GM03348 (cell line): ENCODE measurements around the gene SLC41A3.
A peak's percentile ranks its signal among the peaks of the same experiment; 100 is the strongest.
"Not testable (repeated sequence)": the region's sequence is repeated elsewhere in the genome, so short reads cannot be mapped to it uniquely, and the experiment has no call there.

Source experiments
- DNase-seq: peaks from one replicate; pipeline ENCODE4 v3.0.0; 2012; ENCODE audit warnings: low spot score

The SLC41A3 gene

GRCh38 chr3:126002189-126002588 is 81.7 kb downstream of the SLC41A3 start:
- no peak for DNase-seq

DNA sequence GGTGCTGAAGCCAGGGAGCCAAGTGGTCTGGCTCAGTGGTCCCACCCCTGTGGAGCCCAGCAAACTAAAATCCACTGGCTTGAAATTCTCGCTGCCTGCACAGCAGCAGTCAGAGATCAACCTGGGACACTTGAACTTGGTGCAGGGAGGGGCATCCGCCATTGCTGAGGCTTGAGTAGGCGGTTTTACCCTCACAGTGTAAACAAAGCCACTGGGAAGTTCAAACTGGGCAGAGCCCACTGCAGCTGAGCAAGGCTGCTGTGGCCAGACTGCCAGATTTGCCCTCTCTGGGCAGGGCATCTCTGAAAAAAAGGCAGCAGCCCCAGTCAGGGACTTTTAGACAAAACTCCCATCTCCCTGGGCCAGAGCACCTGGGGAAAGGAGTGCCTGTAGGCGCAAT is 87.2 kb downstream of the SLC41A3 start:
- not testable (repeated sequence) for DNase-seq

GRCh38 chr3:125990253-125990970 is 93.5 kb downstream of the SLC41A3 start:
- peak; percentile 79 for DNase-seq

GRCh38 chr3:125984951-125985350 is 99.0 kb downstream of the SLC41A3 start:
- not testable (repeated sequence) for DNase-seq

DNA sequence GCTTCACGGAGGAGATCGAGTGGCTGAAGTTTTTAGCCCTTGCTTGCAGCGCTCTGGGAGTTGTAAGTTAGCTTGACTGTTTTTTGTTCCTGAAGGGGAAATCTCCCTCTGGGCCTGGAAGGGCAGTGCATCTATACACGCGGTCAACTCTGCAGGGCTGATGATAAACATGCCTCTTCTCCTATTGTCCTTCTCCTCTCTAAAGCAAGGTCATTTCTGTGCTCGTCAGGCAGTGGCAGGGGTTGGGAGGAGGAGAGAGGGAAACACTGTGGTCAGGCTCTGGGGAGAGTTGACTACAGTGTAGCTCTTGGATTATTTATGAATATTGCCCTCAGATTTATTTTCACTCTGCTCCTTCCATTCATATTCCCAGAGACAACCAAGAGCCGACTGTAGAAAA is 106.8 kb downstream of the SLC41A3 start:
- not testable (repeated sequence) for DNase-seq

- not testable (repeated sequence) for DNase-seq
Measured at GRCh38 chr3:125976003-125976390, 107.9 kb downstream of the SLC41A3 start.

GRCh38 chr3:125975245-125976002 is 108.5 kb downstream of the SLC41A3 start:
- not testable (repeated sequence) for DNase-seq

- DNase-seq = peak; percentile 37
Measured at GRCh38 chr3:125971997-125972944, 111.7 kb downstream of the SLC41A3 start.

- DNase-seq = not testable (repeated sequence)
Measured at GRCh38 chr3:125968701-125969592, 115.0 kb downstream of the SLC41A3 start, which contains the start of gene ROPN1B. Gene ROPN1B, plus strand, starts transcription at chr3:125969178. Its CDS starts 2,877 bp downstream, at chr3:125972055.

DNA sequence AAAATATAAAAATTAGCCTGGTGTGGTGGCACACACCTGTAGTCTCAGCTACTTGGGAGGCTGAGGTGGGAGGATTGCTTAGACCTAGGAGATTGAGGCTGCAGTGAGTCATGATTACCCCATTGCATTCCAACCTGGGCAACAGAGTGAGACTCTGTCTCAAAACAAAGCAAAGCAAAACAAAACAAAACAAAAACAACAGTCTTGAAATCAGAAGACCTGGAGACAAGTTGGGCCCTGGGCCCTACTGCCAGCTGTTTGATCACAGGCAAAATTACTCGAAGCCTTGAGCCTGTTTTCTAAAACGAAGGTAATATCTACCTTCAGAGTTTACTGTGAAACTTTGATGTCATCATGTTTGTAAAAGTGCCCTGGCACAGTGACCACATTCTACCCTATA is 115.8 kb downstream of the SLC41A3 start:
- not testable (repeated sequence) for DNase-seq

DNA sequence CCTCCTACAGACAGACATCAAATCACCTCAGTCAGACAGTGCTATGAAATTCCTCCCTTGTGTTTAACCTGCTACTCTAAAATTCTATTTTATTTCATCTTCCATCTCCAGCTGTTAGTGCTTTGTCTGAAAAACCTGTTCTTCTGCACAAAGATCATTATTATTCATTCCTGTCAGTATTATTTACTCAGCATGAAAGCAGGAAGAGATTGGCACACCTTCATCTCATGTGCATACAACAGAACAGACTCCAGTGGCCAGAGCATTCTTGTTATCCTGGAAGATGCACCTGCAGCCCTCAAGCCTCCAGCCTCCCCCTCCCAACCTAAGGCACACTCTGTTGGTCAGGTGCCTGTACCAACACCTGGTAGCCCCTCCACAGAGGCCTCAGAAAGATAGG is 116.8 kb downstream of the SLC41A3 start:
- no peak for DNase-seq

GRCh38 chr3:125965505-125965904 is 118.4 kb downstream of the SLC41A3 start:
- no peak for DNase-seq

DNA sequence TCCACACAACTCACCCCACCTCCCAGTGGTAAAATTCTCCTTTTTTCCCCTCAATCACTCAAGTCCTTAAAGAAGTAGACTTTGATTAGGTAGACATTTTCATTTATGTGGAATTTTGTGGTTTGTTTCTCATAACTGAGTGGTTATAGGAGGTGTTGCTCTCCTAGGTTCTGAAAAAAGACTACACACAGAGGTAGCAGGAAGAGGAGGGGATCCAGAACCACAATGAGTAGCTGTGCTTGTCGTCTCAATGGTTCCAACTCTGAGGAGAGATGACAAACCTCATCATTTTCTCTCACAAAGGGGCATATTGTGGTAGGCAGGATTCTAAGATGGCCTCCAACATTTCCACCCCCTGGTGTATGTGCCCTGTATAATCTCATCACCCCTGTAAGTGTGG is 120.1 kb downstream of the SLC41A3 start:
- not testable (repeated sequence) for DNase-seq

DNA sequence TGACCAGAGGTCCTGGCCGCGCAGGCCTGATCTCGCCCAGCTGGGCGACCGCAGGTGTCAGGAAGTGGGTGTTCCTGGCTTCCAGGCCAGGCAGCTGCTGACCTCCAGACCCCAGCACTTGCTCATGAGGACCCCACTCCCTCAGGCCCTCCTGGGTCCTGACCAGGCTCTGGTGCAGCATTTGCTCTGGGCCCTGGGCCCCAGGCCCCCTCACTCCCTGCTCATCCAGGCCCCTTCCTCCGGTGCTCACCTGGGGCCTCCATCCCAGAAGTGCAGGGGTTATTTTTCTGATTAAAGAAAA is 122.7 kb downstream of the SLC41A3 start:
- DNase-seq = no peak

DNA sequence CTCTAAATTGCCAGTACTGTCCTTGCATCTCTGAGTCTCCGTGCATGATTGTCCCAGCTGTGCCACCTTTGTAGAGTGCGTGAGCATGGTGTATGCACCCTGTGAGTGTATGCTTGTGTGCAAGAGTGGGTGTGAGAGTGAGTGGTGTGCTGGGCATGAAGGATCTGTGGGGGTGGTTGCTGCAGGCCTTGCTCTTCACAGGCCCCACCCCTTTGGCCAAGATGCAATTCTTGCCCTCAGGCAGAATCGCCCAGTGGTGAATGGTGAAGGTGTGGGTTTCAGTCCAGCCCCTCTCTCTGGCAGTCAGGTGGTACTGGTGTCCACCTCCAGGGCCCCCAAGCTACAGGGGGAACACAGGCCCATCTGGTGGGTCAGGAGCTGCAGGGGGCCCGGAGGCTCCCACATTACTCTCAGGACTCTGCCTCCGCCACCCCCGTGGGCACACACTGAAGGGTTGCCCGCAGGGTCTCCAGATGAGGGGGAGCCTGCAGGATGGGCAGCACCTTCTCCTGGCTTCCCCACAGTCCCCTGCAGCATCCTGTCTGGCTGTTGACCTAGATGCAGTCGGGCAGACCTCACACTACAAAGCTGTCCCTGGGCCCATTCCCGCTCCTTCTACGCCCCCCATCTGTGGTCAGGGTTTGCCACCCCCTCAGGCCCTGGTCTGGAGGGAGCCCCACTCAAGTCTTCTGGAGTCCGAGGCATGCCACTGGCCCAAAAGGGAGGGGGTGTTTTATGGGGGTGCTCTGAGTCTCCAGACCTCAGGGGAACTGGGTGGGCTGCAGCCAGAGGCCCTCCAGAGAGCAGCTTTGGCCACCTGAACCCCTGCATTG is 123.3 kb downstream of the SLC41A3 start:
- DNase-seq = peak; percentile 3

DNA sequence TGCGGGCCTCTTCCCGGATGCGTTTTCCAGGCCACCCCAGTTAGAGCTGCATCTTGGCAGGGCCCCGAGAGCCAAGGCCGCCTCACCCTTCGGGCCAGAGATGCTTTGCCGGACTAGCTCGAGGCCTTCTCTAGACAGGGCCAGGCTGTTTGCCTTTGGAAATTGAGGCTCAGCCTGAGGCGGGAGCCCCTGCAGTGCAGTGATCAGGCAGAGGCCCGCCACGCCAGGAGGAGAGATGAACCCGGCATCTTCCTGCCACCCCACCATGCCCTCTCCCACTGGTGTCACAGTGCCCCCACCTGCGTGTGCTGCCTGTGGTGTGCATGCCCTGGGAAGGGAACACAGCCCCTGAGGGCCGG is 123.9 kb downstream of the SLC41A3 start:
- DNase-seq = no peak

GRCh38 chr3:125959317-125960065 is 124.4 kb downstream of the SLC41A3 start:
- peak; percentile 2 for DNase-seq

GRCh38 chr3:125958511-125959316 is 125.2 kb downstream of the SLC41A3 start:
- no peak for DNase-seq
